Endothelial cell of umbilical vein (primary cell): ENCODE data around the gene DENND1B. TPM values are rescaled to one million over a fixed set of nuclear protein-coding genes. Genes with fewer than 3 reads are reported as not detected.

Experiments used
- BruUV-seq: library from RNA; stranded (reverse); fragments of 400-500 nt; replicated peaks from 2 replicates; lab custom pipeline; 2021; lab: Mats Ljungman, UMichigan
- CTCF ChIA-PET: fragments of 300-600, 350-600 bp; sonication (Branson Sonifier 250); formaldehyde crosslinking; loops from one replicate; lab custom pipeline; 2021; ENCODE audit warnings: antibody characterized with exemption, inconsistent platforms; lab: Charles Lee
- POLR2A ChIA-PET: fragments of 300-600, 350-600 bp; sonication (Branson Sonifier 250); formaldehyde crosslinking; loops from one replicate; lab custom pipeline; 2021; ENCODE audit warnings: antibody characterized with exemption, inconsistent platforms; lab: Charles Lee
- DNase-seq: peaks from one replicate; pipeline ENCODE4 v3.0.0-alpha.2; 2011; ENCODE audit warnings: low read depth, low spot score
- FAIRE-seq: peaks from 2 replicates; lab custom pipeline; 2011; peaks lifted over from hg19 to GRCh38; lab: Jason Lieb, UNC
- H2AFZ ChIP-seq: 2 replicates; pipeline ENCODE4 v1.6.0; 2012; ENCODE audit warnings: low read depth, low read length, control low read depth, inconsistent platforms
- H3K27ac ChIP-seq: 2 replicates; pipeline ENCODE4 v1.5.1; 2011; ENCODE audit warnings: low read depth, mild to moderate bottlenecking, control low read depth, low read length, moderate library complexity; ENCODE audit not compliant: insufficient read depth
- H3K27me3 ChIP-seq, 2 experiments: 2 replicates each; pipeline versions ENCODE4 v1.6.0 to v1.6.1; 2011; ENCODE audit warnings: low read length in 2 of 2, mixed read lengths in 1 of 2; ENCODE audit not compliant: control insufficient read depth in 2 of 2, insufficient read depth in 2 of 2
- H3K36me3 ChIP-seq, 2 experiments: 2 replicates in 1 of 2; 3 replicates in 1 of 2; pipeline ENCODE4 v1.5.1; 2011; ENCODE audit warnings: low read length in 2 of 2, mild to moderate bottlenecking in 1 of 2, moderate library complexity in 1 of 2; ENCODE audit not compliant: control insufficient read depth in 2 of 2, insufficient read depth in 2 of 2; ENCODE audit errors: extremely low read depth in 1 of 2
- H3K4me1 ChIP-seq: 3 replicates; pipeline ENCODE4 v1.5.1; 2011; ENCODE audit warnings: mild to moderate bottlenecking, low read length; ENCODE audit not compliant: control insufficient read depth, insufficient read depth; ENCODE audit errors: extremely low read depth
- H3K4me2 ChIP-seq: 2 replicates; pipeline ENCODE4 v1.6.1; 2011; ENCODE audit warnings: low read length, control low read depth, mixed read lengths; ENCODE audit not compliant: insufficient read depth
- H3K4me3 ChIP-seq, 3 experiments: fragments of 200-600 bp in 1 of 3; sonication (generic), shearing (Covaris generic) in 1 of 3; replicated peaks in 1 of 3; 2 replicates each; pipeline ENCODE4 v1.5.1; 2011 to 2016; ENCODE audit warnings: control low read depth in 3 of 3, low read length in 3 of 3, mild to moderate bottlenecking in 2 of 3, inconsistent platforms in 1 of 3, low read depth in 1 of 3, moderate library complexity in 1 of 3; ENCODE audit not compliant: insufficient read depth in 1 of 3
- H3K79me2 ChIP-seq: 2 replicates; pipeline ENCODE4 v1.6.0; 2012; ENCODE audit warnings: low read length, inconsistent platforms; ENCODE audit not compliant: control insufficient read depth, insufficient read depth
- H3K9ac ChIP-seq: replicated peaks from 2 replicates; pipeline ENCODE3; 2011; ENCODE audit warnings: low read length, control low read depth; ENCODE audit not compliant: insufficient read depth; ENCODE audit errors: extremely low read depth
- H3K9me1 ChIP-seq: replicated peaks from 3 replicates; pipeline ENCODE4 v1.6.0; 2011; ENCODE audit warnings: mild to moderate bottlenecking, low read length; ENCODE audit not compliant: control insufficient read depth, insufficient read depth; ENCODE audit errors: extremely low read depth
- H3K9me3 ChIP-seq: replicated peaks from 2 replicates; pipeline ENCODE4 v1.5.1; 2012; ENCODE audit warnings: low read length, inconsistent platforms; ENCODE audit not compliant: control insufficient read depth, insufficient read depth
- H4K20me1 ChIP-seq: replicated peaks from 2 replicates; pipeline ENCODE3; 2011; ENCODE audit warnings: mild to moderate bottlenecking, low read length; ENCODE audit not compliant: control insufficient read depth, insufficient read depth; ENCODE audit errors: extremely low read depth
- CTCF ChIP-seq, 2 donors: IDR thresholded peaks; 1 replicate in 1 of 2; 2 replicates in 1 of 2; pipeline ENCODE4 v1.5.1; 2011; ENCODE audit warnings: low read length in 2 of 2, mild to moderate bottlenecking in 2 of 2, moderate library complexity in 2 of 2, control low read depth in 1 of 2, inconsistent platforms in 1 of 2, low read depth in 1 of 2; ENCODE audit not compliant: insufficient read depth in 1 of 2; ENCODE audit errors: extremely low read depth in 1 of 2
- EZH2 ChIP-seq: IDR thresholded peaks from 2 replicates; pipeline ENCODE4 v1.6.1; 2012; ENCODE audit warnings: borderline replicate concordance, low read depth, mild to moderate bottlenecking, moderate library complexity, low read length, inconsistent platforms; ENCODE audit not compliant: severe bottlenecking
- FOS ChIP-seq: IDR thresholded peaks from 2 replicates; pipeline ENCODE4 v1.6.1; 2011; ENCODE audit warnings: mild to moderate bottlenecking, low read length, moderate library complexity, borderline replicate concordance; ENCODE audit not compliant: insufficient read depth
- GATA2 ChIP-seq: IDR thresholded peaks from 2 replicates; pipeline ENCODE4 v1.7.0; 2011; ENCODE audit warnings: low read depth, mild to moderate bottlenecking, moderate library complexity, mixed read lengths, low read length; ENCODE audit not compliant: insufficient read length, insufficient read depth
- JUN ChIP-seq: IDR thresholded peaks from 2 replicates; pipeline ENCODE4 v1.6.1; 2011; ENCODE audit warnings: borderline replicate concordance, low read depth; ENCODE audit not compliant: insufficient read length, insufficient read depth
- MYC ChIP-seq: IDR thresholded peaks from one replicate; pipeline ENCODE4 v1.6.1; 2011; ENCODE audit warnings: mild to moderate bottlenecking, low read depth, low read length
- POLR2A ChIP-seq: IDR thresholded peaks from 2 replicates; pipeline ENCODE4 v1.6.1; 2012; ENCODE audit warnings: low read depth, mild to moderate bottlenecking, control low read depth, low read length
- POLR2AphosphoS5 ChIP-seq: IDR thresholded peaks from 2 replicates; pipeline ENCODE4 v1.6.1; 2012; ENCODE audit warnings: low read depth, mild to moderate bottlenecking, control low read depth, low read length, moderate library complexity; ENCODE audit not compliant: insufficient read depth
- dilution Hi-C: fragments of 300-500 bp; cut with MboI; formaldehyde crosslinking; loops from one replicate; pipeline ENCODE4 v1.15.0; 2019; ENCODE audit warnings: low sequenced_read_pairs; ENCODE audit not compliant: extremely low pct_ligation_motif_present
- intact Hi-C: fragments of 100-400 bp; cut with micrococcal nuclease; formaldehyde crosslinking; loops from one replicate; pipeline ENCODE4 v1.10.0; 2022
- polyA plus RNA-seq, 4 experiments: library from polyadenylated mRNA; depleted of rRNA in 3 of 4; stranded (reverse) in 3 of 4; unstranded in 1 of 4; fragments of >200 nt; gene quantifications; 2 replicates each; pipeline versions ENCODE4 v1.2.1 to v1.2.3, GENCODE V29; 2011 to 2012; ENCODE audit warnings: missing spikeins in 1 of 4
- total RNA-seq: library from RNA; stranded (reverse); gene quantifications from 2 replicates; pipeline ENCODE4 v1.2.3, GENCODE V29; 2021
- TF ChIP-seq, protein P1 (sequence below): IDR thresholded peaks from 2 replicates; pipeline ENCODE4 v1.6.1; 2011; ENCODE audit not compliant: insufficient read depth, insufficient read length

DENND1B gene
- total and polyA plus RNA-seq, 2 donors (not counting 3 experiments of a cell fraction or from before 2014, with no cell fraction given) = 0.97 to 3.3 TPM

GRCh38 chr1:197740992-197741391, 34.3 kb downstream of the DENND1B start:
- no peaks in the 10 kb centered on the region for H3K36me3 ChIP-seq
- H3K4me2 ChIP-seq = no peak overlapping the region
- dilution Hi-C loops = no loop called here
- TF ChIP-seq POLR2AphosphoS5 = no peak
- no peaks in the 10 kb centered on the region for H4K20me1 ChIP-seq
- FAIRE-seq = no peak
- BruUV-seq = no TSS peak
- no peak overlapping the region for H3K9ac ChIP-seq
- H3K27ac ChIP-seq = no peak overlapping the region
- no peaks in the 10 kb centered on the region for H3K9me1 ChIP-seq
- H3K79me2 ChIP-seq = no peaks in the 10 kb centered on the region
- DNase-seq = no peak
- no peaks in the 10 kb centered on the region for H3K9me3 ChIP-seq
- intact Hi-C loops = no loop called here
- CTCF ChIA-PET = interaction anchor here (0.9 kb wide), 1 partner anchor 9 kb away, joined by 5 read pairs; no protein-coding TSS in a partner anchor
- no peaks in the 10 kb centered on the region for H3K4me1 ChIP-seq
- no peaks in the 10 kb centered on the region for H3K27me3 ChIP-seq
- H2AFZ ChIP-seq = no peak overlapping the region
- POLR2A ChIA-PET = no interaction called here
- H3K4me3 ChIP-seq = no peak overlapping the region

GRCh38 chr1:197738927-197739326, 36.4 kb downstream of the DENND1B start:
- no peak overlapping the region for H3K4me2 ChIP-seq
- FAIRE-seq (no peak), DNase-seq (no peak)
- no peaks in the 10 kb centered on the region for H3K9me3 ChIP-seq
- no peak for TF ChIP-seq EZH2
- TF ChIP-seq MYC = no peak
- no peak for TF ChIP-seq GATA2
- no peak for TF ChIP-seq POLR2A
- TF ChIP-seq CTCF (IDR thresholded peaks at IDR 0.05; ENCODE audit: extremely low read depth in 1 of 2, insufficient read depth in 1 of 2, low read depth in 1 of 2, low read length in 2 of 2) = no peak
- no peak for TF ChIP-seq JUN
- TF ChIP-seq, protein P1, sequence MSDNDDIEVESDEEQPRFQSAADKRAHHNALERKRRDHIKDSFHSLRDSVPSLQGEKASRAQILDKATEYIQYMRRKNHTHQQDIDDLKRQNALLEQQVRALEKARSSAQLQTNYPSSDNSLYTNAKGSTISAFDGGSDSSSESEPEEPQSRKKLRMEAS = no peak
- TF ChIP-seq FOS = no peak
- no peaks in the 10 kb centered on the region for H3K36me3 ChIP-seq
- no peaks in the 10 kb centered on the region for H3K9me1 ChIP-seq
- BruUV-seq = no TSS peak
- H3K27me3 ChIP-seq = no peaks in the 10 kb centered on the region
- CTCF ChIA-PET = interaction anchor here (1.5 kb wide), 1 partner anchor 11 kb away, joined by 5 read pairs; no protein-coding TSS in a partner anchor
- H4K20me1 ChIP-seq = no peaks in the 10 kb centered on the region
- no peak overlapping the region for H2AFZ ChIP-seq
- POLR2A ChIA-PET = no interaction called here
- no peaks in the 10 kb centered on the region for H3K4me1 ChIP-seq
- no peak overlapping the region for H3K9ac ChIP-seq
- no peaks in the 10 kb centered on the region for H3K79me2 ChIP-seq
- H3K4me3 ChIP-seq = no peak overlapping the region
- no peak overlapping the region for H3K27ac ChIP-seq
- dilution Hi-C loops = no loop called here
- intact Hi-C loops = no loop called here
